ENCODE data around the gene ARL15.

The ARL15 gene

DNA sequence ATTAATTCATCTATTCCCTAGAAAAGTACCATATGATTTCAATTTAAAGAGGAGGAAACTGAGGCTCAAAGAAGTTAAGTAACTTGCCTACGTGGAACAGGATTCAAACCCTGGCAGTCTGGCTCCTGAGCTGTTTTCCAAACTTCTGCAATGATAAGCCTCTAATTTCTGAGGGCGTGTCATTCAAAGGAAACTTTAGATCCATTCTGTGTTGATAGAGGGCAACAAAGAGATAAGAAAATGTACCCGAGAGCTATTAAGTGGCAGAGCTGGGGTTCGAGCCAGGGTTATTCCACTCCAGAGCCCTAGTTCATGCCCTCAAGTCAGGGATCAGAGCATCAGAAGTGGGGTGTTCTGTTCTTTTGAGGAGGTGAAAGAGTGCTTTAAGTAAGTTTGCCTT, 131.4 kb downstream of the ARL15 start:
- H3K79me2 ChIP-seq (ENCODE audit: insufficient read depth, low read length), result no peaks in the 10 kb centered on the region
- H4K20me1 ChIP-seq (ENCODE audit: insufficient read depth, low read length), result no peaks in the 10 kb centered on the region
- no peaks in the 10 kb centered on the region for H3K9me3 ChIP-seq (ENCODE audit: insufficient read depth, low read length, severe bottlenecking)
- H3K36me3 ChIP-seq (ENCODE audit: insufficient read depth, low read length), result no peaks in the 10 kb centered on the region
- H3K4me1 ChIP-seq (ENCODE audit: insufficient read depth, low read length), result no peaks in the 10 kb centered on the region
- no peaks in the 10 kb centered on the region for H3K27me3 ChIP-seq (ENCODE audit: insufficient read depth, low read length, poor library complexity)
- no peak for TF ChIP-seq CTCF (IDR thresholded peaks at IDR 0.05; ENCODE audit: borderline replicate concordance, extremely low read depth, low read length, poor library complexity, severe bottlenecking)
- no peak for TF ChIP-seq EZH2 (IDR thresholded peaks at IDR 0.05; ENCODE audit: borderline replicate concordance, low read depth, low read length, severe bottlenecking)
- ATAC-seq (ENCODE audit: insufficient read depth, low read depth), result no peak
- H3K9ac ChIP-seq (ENCODE audit: low read depth, low read length), result no peak overlapping the region
- no peak overlapping the region for H3K27ac ChIP-seq (ENCODE audit: low read length)
- H3K4me3 ChIP-seq (ENCODE audit: low read depth in 1 of 2, low read length in 2 of 2), result no peak overlapping the region
- H2AFZ ChIP-seq (ENCODE audit: low read depth, low read length), result no peak overlapping the region
- no peak for DNase-seq
- no peak overlapping the region for H3K4me2 ChIP-seq (ENCODE audit: insufficient read depth, low read length)

DNA sequence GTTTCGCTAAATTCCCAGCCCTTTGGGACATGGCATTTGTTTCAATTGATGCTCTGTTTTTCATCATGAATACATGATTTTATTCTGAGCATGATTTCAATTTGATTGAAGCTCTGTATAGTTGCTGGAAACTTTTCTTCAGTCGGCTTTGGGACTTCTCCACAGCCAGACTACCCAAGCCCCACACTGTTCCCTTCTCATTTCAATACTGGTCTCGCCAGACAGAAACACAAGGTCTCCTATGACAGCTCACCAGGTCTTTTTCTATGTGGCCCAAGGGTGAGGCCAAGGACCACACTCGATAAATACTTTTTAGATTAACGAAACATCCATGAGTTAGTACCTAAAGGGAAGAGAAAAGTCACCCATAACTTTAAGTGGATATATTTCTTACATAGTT, 132.2 kb downstream of the ARL15 start:
- H3K36me3 ChIP-seq (ENCODE audit: insufficient read depth, low read length), result no peaks in the 10 kb centered on the region
- no peak overlapping the region for H3K4me2 ChIP-seq (ENCODE audit: insufficient read depth, low read length)
- no peaks in the 10 kb centered on the region for H3K9me3 ChIP-seq (ENCODE audit: insufficient read depth, low read length, severe bottlenecking)

DNA sequence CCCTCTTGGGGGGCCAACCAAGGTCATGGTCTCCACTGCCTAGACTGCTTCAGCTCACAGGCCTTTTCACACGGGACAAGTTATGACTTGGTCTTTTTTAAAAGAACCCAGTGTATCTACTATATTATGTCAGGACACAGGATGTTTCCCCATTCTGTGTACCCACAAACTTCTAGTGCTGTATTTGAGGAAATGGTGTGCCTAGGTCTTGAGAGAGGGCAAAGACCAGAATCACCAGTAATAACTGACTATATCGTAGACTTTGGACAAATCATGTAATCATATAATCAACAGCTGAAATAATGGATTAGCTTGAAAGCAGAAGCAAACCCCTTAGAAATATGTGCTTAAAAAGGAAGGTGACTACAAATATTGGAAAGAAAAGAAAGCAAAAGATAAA, 133.3 kb downstream of the ARL15 start:
- Histone ChIP-seq H3K9me3 (ENCODE audit: insufficient read depth, low read length, severe bottlenecking) (no peaks in the 10 kb centered on the region), H3K27ac (ENCODE audit: low read length) (no peak overlapping the region), H3K4me3 (ENCODE audit: low read depth in 1 of 2, low read length in 2 of 2) (no peak overlapping the region), H3K27me3 (ENCODE audit: insufficient read depth, low read length, poor library complexity) (no peaks in the 10 kb centered on the region), H3K36me3 (ENCODE audit: insufficient read depth, low read length) (no peaks in the 10 kb centered on the region), H3K9ac (ENCODE audit: low read depth, low read length) (no peak overlapping the region), H3K4me2 (ENCODE audit: insufficient read depth, low read length) (no peak overlapping the region), H3K79me2 (ENCODE audit: insufficient read depth, low read length) (no peaks in the 10 kb centered on the region), H2AFZ (ENCODE audit: low read depth, low read length) (no peak overlapping the region), H4K20me1 (ENCODE audit: insufficient read depth, low read length) (no peaks in the 10 kb centered on the region), H3K4me1 (ENCODE audit: insufficient read depth, low read length) (peaks cover 10% of the 10 kb centered on the region)
- ATAC-seq (ENCODE audit: insufficient read depth, low read depth), result no peak
- DNase-seq, result no peak
- no peak for TF ChIP-seq EZH2 (IDR thresholded peaks at IDR 0.05; ENCODE audit: borderline replicate concordance, low read depth, low read length, severe bottlenecking)
- no peak for TF ChIP-seq CTCF (IDR thresholded peaks at IDR 0.05; ENCODE audit: borderline replicate concordance, extremely low read depth, low read length, poor library complexity, severe bottlenecking)

More for the DNA sequence above, 132.2 kb downstream of the ARL15 start:
- DNase-seq, result no peak
- H3K4me1 ChIP-seq (ENCODE audit: insufficient read depth, low read length), result no peaks in the 10 kb centered on the region
- no peak overlapping the region for H3K9ac ChIP-seq (ENCODE audit: low read depth, low read length)
- no peaks in the 10 kb centered on the region for H3K79me2 ChIP-seq (ENCODE audit: insufficient read depth, low read length)
- no peaks in the 10 kb centered on the region for H3K27me3 ChIP-seq (ENCODE audit: insufficient read depth, low read length, poor library complexity)
- no peak for ATAC-seq (ENCODE audit: insufficient read depth, low read depth)
- no peak overlapping the region for H3K27ac ChIP-seq (ENCODE audit: low read length)
- H4K20me1 ChIP-seq (ENCODE audit: insufficient read depth, low read length), result no peaks in the 10 kb centered on the region
- H3K4me3 ChIP-seq (ENCODE audit: low read depth in 1 of 2, low read length in 2 of 2), result no peak overlapping the region
- TF ChIP-seq EZH2 (IDR thresholded peaks at IDR 0.05; ENCODE audit: borderline replicate concordance, low read depth, low read length, severe bottlenecking), result no peak
- no peak for TF ChIP-seq CTCF (IDR thresholded peaks at IDR 0.05; ENCODE audit: borderline replicate concordance, extremely low read depth, low read length, poor library complexity, severe bottlenecking)
- no peak overlapping the region for H2AFZ ChIP-seq (ENCODE audit: low read depth, low read length)
